Measurements from ENCODE around the gene POLR2E.
A peak's percentile ranks its signal among the peaks of the same experiment; 100 is the strongest.

The POLR2E gene

DNA sequence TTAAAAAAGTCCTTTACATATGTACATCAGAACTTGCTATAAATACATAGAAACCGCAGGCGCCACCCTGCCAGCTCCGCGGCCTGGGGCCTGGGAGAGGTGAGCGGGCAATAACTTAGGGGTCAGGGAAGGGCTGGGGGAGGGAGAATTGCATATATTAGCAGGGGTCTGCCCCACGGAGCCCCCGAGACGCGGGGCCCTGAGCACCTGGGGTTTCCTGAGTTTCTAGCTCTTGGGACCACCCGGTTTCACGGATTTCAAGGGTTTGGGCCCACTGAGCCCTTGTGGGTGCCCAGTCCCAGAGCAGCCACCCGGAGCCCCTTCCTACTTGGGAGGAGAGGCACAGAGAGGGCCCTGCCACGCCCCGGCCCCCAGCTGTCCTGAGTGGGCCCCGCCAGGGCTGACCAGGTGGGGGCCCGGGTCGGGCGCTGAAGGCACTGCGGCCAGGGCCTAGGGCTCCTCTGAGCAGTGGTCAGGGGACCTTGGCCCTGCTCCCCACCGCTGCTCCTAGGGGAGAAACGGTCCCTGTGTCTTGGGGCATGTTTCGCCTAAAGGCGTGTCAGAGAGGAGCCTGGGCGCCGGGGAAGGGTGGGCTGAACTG lies 12.6 kb upstream of the POLR2E start:
- Histone ChIP-seq H2AFZ (no peak overlapping the region), H3K27ac (no peak overlapping the region), H3K9ac (no peak overlapping the region), H3K4me1 (peaks cover 4% of the 10 kb centered on the region), H3K36me3 (ENCODE audit: control insufficient read depth, insufficient read depth, low read length) (no peaks in the 10 kb centered on the region), H3K4me3 (ENCODE audit: low read depth, low read length) (no peak overlapping the region), H3K9me3 (ENCODE audit: control insufficient read depth, low read length) (no peaks in the 10 kb centered on the region), H3K79me2 (peaks cover 4% of the 10 kb centered on the region), H3K27me3 (ENCODE audit: control insufficient read depth, insufficient read depth, low read length) (no peaks in the 10 kb centered on the region), H3K4me2 (ENCODE audit: low read length) (no peak overlapping the region)
- no peak for TF ChIP-seq CTCF (IDR thresholded peaks at IDR 0.05)

DNA sequence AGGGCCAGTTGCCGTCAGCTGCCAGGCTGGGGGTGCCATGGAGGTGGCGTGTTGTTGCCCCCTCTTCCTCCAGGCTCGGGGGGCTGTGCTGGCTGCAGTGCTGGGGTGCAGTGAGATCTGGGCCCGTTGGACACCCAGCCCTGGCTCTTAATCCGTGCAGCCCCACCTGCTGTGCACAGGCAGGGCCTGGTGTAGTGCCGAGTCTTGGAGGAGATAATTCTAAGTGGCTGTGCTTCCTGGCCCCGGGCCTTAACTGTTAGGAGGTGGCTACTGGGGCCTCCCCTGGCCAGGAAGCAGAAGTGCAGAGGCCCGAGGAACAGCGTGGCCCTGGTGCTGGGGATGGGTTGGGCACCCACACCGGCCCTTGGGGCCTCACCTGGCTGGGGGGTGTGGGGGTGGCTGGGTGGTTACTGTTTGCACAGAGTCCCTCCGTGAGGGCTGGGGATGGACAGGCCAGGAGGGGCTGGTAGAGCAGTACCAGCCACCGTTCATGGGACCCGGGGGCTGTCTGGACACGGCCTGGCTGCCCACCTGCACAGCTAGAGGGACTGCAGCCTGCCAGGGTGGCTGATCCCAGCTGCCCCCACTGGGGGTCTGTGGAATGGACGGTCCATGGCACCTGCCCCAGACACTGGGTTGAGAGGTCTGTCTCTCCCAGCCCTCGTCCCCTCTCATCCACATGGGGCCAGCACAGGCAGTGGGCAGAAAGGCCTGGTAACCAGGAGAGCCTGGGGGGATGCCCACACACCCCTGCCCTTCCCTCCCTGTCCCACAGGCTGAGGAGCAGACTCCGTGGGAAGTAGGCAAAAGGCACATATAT lies 11.9 kb upstream of the POLR2E start:
- no peak for TF ChIP-seq CTCF (IDR thresholded peaks at IDR 0.05)
- H3K9ac ChIP-seq: no peak overlapping the region
- no peaks in the 10 kb centered on the region for H3K9me3 ChIP-seq (ENCODE audit: control insufficient read depth, low read length)
- no peak overlapping the region for H3K4me3 ChIP-seq (ENCODE audit: low read depth, low read length)
- peaks cover 11% of the 10 kb centered on the region for H3K4me1 ChIP-seq
- H3K36me3 ChIP-seq (ENCODE audit: control insufficient read depth, insufficient read depth, low read length): no peaks in the 10 kb centered on the region
- no peak overlapping the region for H3K27ac ChIP-seq
- peaks cover 4% of the 10 kb centered on the region for H3K79me2 ChIP-seq
- H3K27me3 ChIP-seq (ENCODE audit: control insufficient read depth, insufficient read depth, low read length): no peaks in the 10 kb centered on the region
- H3K4me2 ChIP-seq (ENCODE audit: low read length): no peak overlapping the region
- H2AFZ ChIP-seq: no peak overlapping the region

DNA sequence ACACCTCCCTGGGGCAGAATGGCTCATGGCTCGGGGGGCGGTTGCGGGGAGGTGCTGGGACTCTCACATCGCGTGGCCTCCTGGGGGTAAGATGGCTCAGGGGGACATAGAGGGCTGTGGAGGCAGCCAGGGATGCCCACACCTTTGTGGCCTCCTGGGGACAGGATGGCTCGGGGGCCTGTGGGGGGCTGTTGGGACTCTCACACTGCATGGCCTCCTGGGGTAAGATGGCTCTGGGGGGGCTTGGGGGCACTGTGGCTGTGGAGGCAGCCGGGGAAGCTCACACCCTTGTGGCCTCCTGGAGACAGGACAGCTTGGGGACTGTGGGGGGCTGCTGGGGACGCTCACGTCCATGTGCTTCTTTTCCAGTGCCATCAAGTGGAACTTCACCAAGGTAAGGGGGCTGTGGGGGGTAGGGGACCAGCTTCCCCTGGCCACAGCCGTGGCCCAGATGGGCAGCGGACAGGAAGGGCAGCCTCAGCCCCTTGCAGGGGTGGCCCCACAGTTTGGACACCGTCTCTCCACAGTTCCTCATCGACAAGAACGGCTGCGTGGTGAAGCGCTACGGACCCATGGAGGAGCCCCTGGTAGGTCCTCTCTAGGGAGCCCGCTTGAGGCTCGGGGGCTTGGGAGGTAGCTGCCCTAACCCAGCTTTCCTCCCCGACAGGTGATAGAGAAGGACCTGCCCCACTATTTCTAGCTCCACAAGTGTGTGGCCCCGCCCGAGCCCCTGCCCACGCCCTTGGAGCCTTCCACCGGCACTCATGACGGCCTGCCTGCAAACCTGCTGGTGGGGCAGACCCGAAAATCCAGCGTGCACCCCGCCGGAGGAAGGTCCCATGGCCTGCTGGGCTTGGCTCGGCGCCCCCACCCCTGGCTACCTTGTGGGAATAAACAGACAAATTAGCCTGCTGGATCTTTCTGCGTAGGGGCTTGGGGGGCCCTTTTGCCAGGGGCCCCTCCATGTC lies 11.0 kb upstream of the POLR2E start:
- H3K9ac ChIP-seq: no peak overlapping the region
- peaks cover 20% of the 10 kb centered on the region for H3K4me1 ChIP-seq
- H3K4me3 ChIP-seq (ENCODE audit: low read depth, low read length): no peak overlapping the region
- no peak for TF ChIP-seq CTCF (IDR thresholded peaks at IDR 0.05)
- no peaks in the 10 kb centered on the region for H3K9me3 ChIP-seq (ENCODE audit: control insufficient read depth, low read length)
- H3K36me3 ChIP-seq (ENCODE audit: control insufficient read depth, insufficient read depth, low read length): no peaks in the 10 kb centered on the region
- H3K4me2 ChIP-seq (ENCODE audit: low read length): no peak overlapping the region
- no peak overlapping the region for H2AFZ ChIP-seq
- H3K79me2 ChIP-seq: peaks cover 4% of the 10 kb centered on the region
- no peak overlapping the region for H3K27ac ChIP-seq
- no peaks in the 10 kb centered on the region for H3K27me3 ChIP-seq (ENCODE audit: control insufficient read depth, insufficient read depth, low read length)

DNA sequence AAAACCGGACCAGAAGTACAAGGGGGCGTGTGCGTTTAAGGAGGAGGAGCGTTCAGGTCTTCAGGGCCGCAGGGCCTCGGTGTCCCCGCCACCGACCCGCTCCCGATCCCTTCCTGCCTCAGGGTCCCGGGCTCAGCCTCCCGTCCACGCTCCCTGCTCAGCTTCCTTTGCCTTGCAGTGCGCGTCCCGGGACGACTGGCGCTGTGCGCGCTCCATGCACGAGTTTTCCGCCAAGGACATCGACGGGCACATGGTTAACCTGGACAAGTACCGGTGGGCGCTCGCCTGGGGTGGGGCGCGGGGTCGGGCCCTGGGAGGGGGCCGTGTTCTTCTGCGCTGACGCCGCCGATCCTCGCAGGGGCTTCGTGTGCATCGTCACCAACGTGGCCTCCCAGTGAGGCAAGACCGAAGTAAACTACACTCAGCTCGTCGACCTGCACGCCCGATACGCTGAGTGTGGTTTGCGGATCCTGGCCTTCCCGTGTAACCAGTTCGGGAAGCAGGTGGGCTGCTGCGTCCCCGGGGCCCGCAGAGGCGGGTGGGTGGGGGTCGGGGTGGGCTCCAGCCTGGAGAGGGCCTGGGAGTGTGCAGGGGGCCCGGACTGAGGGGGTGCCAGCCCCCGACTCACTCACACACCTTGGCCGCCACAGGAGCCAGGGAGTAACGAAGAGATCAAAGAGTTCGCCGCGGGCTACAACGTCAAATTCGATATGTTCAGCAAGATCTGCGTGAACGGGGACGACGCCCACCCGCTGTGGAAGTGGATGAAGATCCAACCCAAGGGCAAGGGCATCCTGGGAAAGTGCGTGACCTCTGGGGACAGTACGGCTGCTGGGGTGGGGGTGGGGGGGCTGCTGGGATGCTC lies 10.1 kb upstream of the POLR2E start:
- Histone ChIP-seq H3K4me3 (ENCODE audit: low read depth, low read length) (peak overlapping the region; percentile 59), H3K4me1 (peaks cover 20% of the 10 kb centered on the region), H3K4me2 (ENCODE audit: low read length) (peak overlapping the region; percentile 83), H3K27me3 (ENCODE audit: control insufficient read depth, insufficient read depth, low read length) (no peaks in the 10 kb centered on the region), H3K79me2 (peaks cover 4% of the 10 kb centered on the region), H3K9me3 (ENCODE audit: control insufficient read depth, low read length) (no peaks in the 10 kb centered on the region), H3K9ac (no peak overlapping the region), H3K36me3 (ENCODE audit: control insufficient read depth, insufficient read depth, low read length) (no peaks in the 10 kb centered on the region), H3K27ac (peak overlapping the region; percentile 83), H2AFZ (no peak overlapping the region)
- TF ChIP-seq CTCF (IDR thresholded peaks at IDR 0.05): no peak

Data from parathyroid adenoma (tissue), 2 donors.